Loucy (cell line): ENCODE data around the gene C1orf226.
A peak's percentile ranks its signal among the peaks of the same experiment; 100 is the strongest.

Experiments used
- H2AFZ ChIP-seq: fragments of 200-600 bp; sonication (generic); 2 replicates; pipeline ENCODE4 v1.6.0; 2016; ENCODE audit warnings: antibody characterized with exemption, mild to moderate bottlenecking, low read length, moderate library complexity
- H3F3A ChIP-seq: fragments of 200-600 bp; 2 replicates; pipeline ENCODE4 v1.6.0; 2016; ENCODE audit warnings: antibody characterized with exemption, low read depth, mild to moderate bottlenecking
- H3K27me3 ChIP-seq: fragments of 200-600 bp; sonication (generic); 2 replicates; pipeline ENCODE4 v1.6.1; 2014; ENCODE audit warnings: low read length, mild to moderate bottlenecking; ENCODE audit not compliant: insufficient read depth, poor library complexity, severe bottlenecking
- H3K36me3 ChIP-seq: fragments of 200-600 bp; sonication (generic); 2 replicates; pipeline ENCODE4 v1.6.1; 2016; ENCODE audit warnings: low read length; ENCODE audit not compliant: insufficient read depth
- H3K4me1 ChIP-seq: fragments of 200-600 bp; sonication (generic); 2 replicates; pipeline ENCODE4 v1.5.1; 2014; ENCODE audit warnings: low read length, mild to moderate bottlenecking; ENCODE audit not compliant: insufficient read depth, poor library complexity, severe bottlenecking
- H3K4me2 ChIP-seq: fragments of 200-600 bp; sonication (generic); 2 replicates; pipeline ENCODE4 v1.6.0; 2014; ENCODE audit warnings: antibody characterized with exemption, low read length, low read depth, mild to moderate bottlenecking; ENCODE audit not compliant: poor library complexity, severe bottlenecking
- H3K4me3 ChIP-seq: fragments of 200-600 bp; sonication (generic); 2 replicates; pipeline ENCODE4 v1.5.1; 2014; ENCODE audit warnings: low read length, mild to moderate bottlenecking, mixed read lengths; ENCODE audit not compliant: poor library complexity, severe bottlenecking
- H3K79me2 ChIP-seq: fragments of 200-600 bp; sonication (generic); 2 replicates; pipeline ENCODE4 v1.6.1; 2014; ENCODE audit warnings: low read length; ENCODE audit not compliant: insufficient read depth
- H3K9ac ChIP-seq: fragments of 200-600 bp; sonication (generic); 2 replicates; pipeline ENCODE4 v1.6.0; 2014; ENCODE audit warnings: mild to moderate bottlenecking, low read depth, low read length, moderate library complexity; ENCODE audit not compliant: poor library complexity, severe bottlenecking
- H3K9me2 ChIP-seq: fragments of 200-600 bp; sonication (generic); replicated peaks from 2 replicates; pipeline ENCODE4 v1.6.1; 2016; ENCODE audit warnings: low read depth, low read length, mixed read lengths
- H3K9me3 ChIP-seq: fragments of 200-600 bp; sonication (generic); 2 replicates; pipeline ENCODE4 v1.6.1; 2014; ENCODE audit warnings: mild to moderate bottlenecking, antibody characterized with exemption, low read length, low read depth; ENCODE audit not compliant: insufficient read depth
- H4K20me1 ChIP-seq: fragments of 200-600 bp; sonication (generic); 2 replicates; pipeline ENCODE4 v1.6.0; 2014; ENCODE audit warnings: antibody characterized with exemption, low read length, mild to moderate bottlenecking; ENCODE audit not compliant: insufficient read depth, poor library complexity, severe bottlenecking
- EZH2phosphoT487 ChIP-seq: fragments of 200-600 bp; IDR thresholded peaks from 2 replicates; pipeline ENCODE4 v1.6.1; 2018; ENCODE audit warnings: antibody characterized with exemption, mild to moderate bottlenecking, moderate library complexity, borderline replicate concordance
- TF ChIP-seq, protein P1 (sequence below): fragments of 200-600 bp; sonication (generic); conservative IDR thresholded peaks from 2 replicates; pipeline ENCODE4 v1.5.1; 2014; ENCODE audit warnings: mild to moderate bottlenecking, antibody characterized with exemption, low read length

Gene C1orf226

GRCh38 chr1:162390396-162391185 lies 9.1 kb downstream of the C1orf226 start:
- TF ChIP-seq EZH2phosphoT487: no peak
- TF ChIP-seq, protein P1, sequence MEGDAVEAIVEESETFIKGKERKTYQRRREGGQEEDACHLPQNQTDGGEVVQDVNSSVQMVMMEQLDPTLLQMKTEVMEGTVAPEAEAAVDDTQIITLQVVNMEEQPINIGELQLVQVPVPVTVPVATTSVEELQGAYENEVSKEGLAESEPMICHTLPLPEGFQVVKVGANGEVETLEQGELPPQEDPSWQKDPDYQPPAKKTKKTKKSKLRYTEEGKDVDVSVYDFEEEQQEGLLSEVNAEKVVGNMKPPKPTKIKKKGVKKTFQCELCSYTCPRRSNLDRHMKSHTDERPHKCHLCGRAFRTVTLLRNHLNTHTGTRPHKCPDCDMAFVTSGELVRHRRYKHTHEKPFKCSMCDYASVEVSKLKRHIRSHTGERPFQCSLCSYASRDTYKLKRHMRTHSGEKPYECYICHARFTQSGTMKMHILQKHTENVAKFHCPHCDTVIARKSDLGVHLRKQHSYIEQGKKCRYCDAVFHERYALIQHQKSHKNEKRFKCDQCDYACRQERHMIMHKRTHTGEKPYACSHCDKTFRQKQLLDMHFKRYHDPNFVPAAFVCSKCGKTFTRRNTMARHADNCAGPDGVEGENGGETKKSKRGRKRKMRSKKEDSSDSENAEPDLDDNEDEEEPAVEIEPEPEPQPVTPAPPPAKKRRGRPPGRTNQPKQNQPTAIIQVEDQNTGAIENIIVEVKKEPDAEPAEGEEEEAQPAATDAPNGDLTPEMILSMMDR: no peak
- Histone ChIP-seq H3K9me3 (no peaks in the 10 kb centered on the region), H3K4me1 (no peaks in the 10 kb centered on the region), H3K79me2 (no peaks in the 10 kb centered on the region), H3F3A (no peaks in the 10 kb centered on the region), H3K27me3 (no peaks in the 10 kb centered on the region), H2AFZ (no peak overlapping the region), H3K4me3 (no peak overlapping the region), H3K9ac (no peak overlapping the region), H3K4me2 (no peak overlapping the region), H3K9me2 (no peaks in the 10 kb centered on the region), H3K36me3 (no peaks in the 10 kb centered on the region), H4K20me1 (no peaks in the 10 kb centered on the region)

- H4K20me1 ChIP-seq: no peaks in the 10 kb centered on the region
- no peaks in the 10 kb centered on the region for H3K36me3 ChIP-seq
- no peaks in the 10 kb centered on the region for H3K79me2 ChIP-seq
- no peaks in the 10 kb centered on the region for H3K27me3 ChIP-seq
- no peaks in the 10 kb centered on the region for H3K9me3 ChIP-seq
- H3F3A ChIP-seq: no peaks in the 10 kb centered on the region
- no peak overlapping the region for H3K9ac ChIP-seq
- no peak for TF ChIP-seq EZH2phosphoT487
- TF ChIP-seq, protein P1: peak; percentile 94
- H2AFZ ChIP-seq: no peak overlapping the region
- H3K9me2 ChIP-seq: no peaks in the 10 kb centered on the region
- H3K4me2 ChIP-seq: no peak overlapping the region
- no peaks in the 10 kb centered on the region for H3K4me1 ChIP-seq
- H3K4me3 ChIP-seq: no peak overlapping the region
These were observed 10.4 kb downstream of the C1orf226 start for GRCh38 chr1:162391790-162392563.

GRCh38 chr1:162396201-162396906 lies 14.8 kb downstream of the C1orf226 start:
- no peaks in the 10 kb centered on the region for H3K9me3 ChIP-seq
- no peaks in the 10 kb centered on the region for H4K20me1 ChIP-seq
- H3F3A ChIP-seq: no peaks in the 10 kb centered on the region
- peak overlapping the region; percentile 20; the same call in 1 of the 2 replicates for H2AFZ ChIP-seq
- no peak overlapping the region for H3K4me3 ChIP-seq
- H3K4me1 ChIP-seq: no peaks in the 10 kb centered on the region
- TF ChIP-seq EZH2phosphoT487: no peak
- TF ChIP-seq, protein P1: no peak
- no peak overlapping the region for H3K4me2 ChIP-seq
- no peaks in the 10 kb centered on the region for H3K27me3 ChIP-seq
- H3K79me2 ChIP-seq: no peaks in the 10 kb centered on the region
- H3K9me2 ChIP-seq: no peaks in the 10 kb centered on the region
- no peak overlapping the region for H3K9ac ChIP-seq
- no peaks in the 10 kb centered on the region for H3K36me3 ChIP-seq
